GM23338 (cell line): Measurements from ENCODE around the gene CACHD1. TPM values are rescaled to one million over a fixed set of nuclear protein-coding genes. Genes with fewer than 3 reads are reported as not detected.

Source experiments
- ATAC-seq: fragments of 200-7000 bp; cut with Tn5 transposase; 3 replicates; pipeline ENCODE4 v1.9.1; 2020
- DNase-seq: peaks from one replicate; pipeline ENCODE4 v3.0.0-alpha.2; 2015; ENCODE audit warnings: low spot score
- H2AFZ ChIP-seq: fragments of 200-600 bp; sonication (generic); 2 replicates; pipeline ENCODE4 v1.8.0; 2016; ENCODE audit warnings: antibody characterized with exemption, mild to moderate bottlenecking, moderate library complexity
- H3F3A ChIP-seq: fragments of 200-600 bp; sonication (generic); replicated peaks from 2 replicates; pipeline ENCODE4 v1.8.0; 2017; ENCODE audit warnings: antibody characterized with exemption, mixed run types, low read depth
- H3K27ac ChIP-seq: fragments of 200-600 bp; sonication (generic); 2 replicates; pipeline ENCODE4 v1.6.1; 2016; ENCODE audit warnings: low read depth
- H3K27me3 ChIP-seq: fragments of 200-600 bp; sonication (generic); 2 replicates; pipeline ENCODE4 v1.8.0; 2016; ENCODE audit warnings: mild to moderate bottlenecking, mixed run types, moderate library complexity; ENCODE audit not compliant: insufficient read depth
- H3K36me3 ChIP-seq: fragments of 200-600 bp; sonication (generic); 2 replicates; pipeline ENCODE4 v1.8.0; 2016; ENCODE audit warnings: mild to moderate bottlenecking; ENCODE audit not compliant: insufficient read depth
- H3K4me1 ChIP-seq: fragments of 200-600 bp; sonication (generic); 2 replicates; pipeline ENCODE4 v1.8.0; 2016; ENCODE audit warnings: mild to moderate bottlenecking, moderate library complexity; ENCODE audit not compliant: insufficient read depth
- H3K4me2 ChIP-seq: fragments of 200-600 bp; sonication (generic); 2 replicates; pipeline ENCODE4 v1.7.1; 2017; ENCODE audit warnings: mixed run types
- H3K4me3 ChIP-seq: fragments of 200-600 bp; sonication (generic); 2 replicates; pipeline ENCODE4 v1.6.1; 2016; ENCODE audit warnings: mixed run types
- H3K79me2 ChIP-seq: fragments of 200-600 bp; sonication (generic); replicated peaks from 2 replicates; pipeline ENCODE4 v1.8.0; 2017; ENCODE audit warnings: mild to moderate bottlenecking; ENCODE audit not compliant: insufficient read depth
- H3K9me2 ChIP-seq: fragments of 200-600 bp; sonication (generic); 2 replicates; pipeline ENCODE4 v1.8.0; 2017; ENCODE audit not compliant: insufficient read depth
- H4K20me1 ChIP-seq: fragments of 200-600 bp; sonication (generic); replicated peaks from 2 replicates; pipeline ENCODE4 v1.8.0; 2017; ENCODE audit warnings: mild to moderate bottlenecking; ENCODE audit not compliant: insufficient read depth
- H3K27ac Mint-ChIP-seq: 2 replicates; pipeline ENCODE4 v1.8.0; 2020; ENCODE audit warnings: inconsistent platforms, mild to moderate bottlenecking, moderate library complexity, mixed read lengths
- H3K27me3 Mint-ChIP-seq: 3 replicates; pipeline ENCODE4 v1.8.0; 2022; ENCODE audit warnings: low read depth, mild to moderate bottlenecking, moderate library complexity, mixed read lengths, inconsistent platforms; ENCODE audit not compliant: insufficient read depth, poor library complexity
- H3K36me3 Mint-ChIP-seq: 3 replicates; pipeline ENCODE4 v1.8.0; 2021; ENCODE audit warnings: low read depth, mild to moderate bottlenecking, inconsistent platforms, moderate library complexity, mixed read lengths
- H3K4me1 Mint-ChIP-seq: 3 replicates; pipeline ENCODE4 v1.8.0; 2020; ENCODE audit warnings: mild to moderate bottlenecking, inconsistent platforms, mixed read lengths
- H3K4me3 Mint-ChIP-seq: 3 replicates; pipeline ENCODE4 v1.8.0; 2021; ENCODE audit warnings: moderate library complexity, mild to moderate bottlenecking, inconsistent platforms, mixed read lengths
- H3K9me3 Mint-ChIP-seq: 3 replicates; pipeline ENCODE4 v1.8.0; 2020; ENCODE audit warnings: moderate library complexity, mild to moderate bottlenecking, inconsistent platforms, mixed read lengths
- CREB1 ChIP-seq: fragments of 250-450 bp; sonication (Bioruptor Pico); IDR thresholded peaks from 2 replicates; pipeline ENCODE4 v1.5.0; 2020; ENCODE audit warnings: low read depth, mild to moderate bottlenecking, moderate library complexity
- EZH2 ChIP-seq: fragments of 200-600 bp; sonication (generic); IDR thresholded peaks from one replicate; pipeline ENCODE4 v1.8.0; 2017; ENCODE audit warnings: antibody characterized with exemption, mild to moderate bottlenecking, low read depth; ENCODE audit not compliant: unreplicated experiment
- EZH2phosphoT487 ChIP-seq: fragments of 200-600 bp; sonication (generic); IDR thresholded peaks from one replicate; pipeline ENCODE4 v1.8.1; 2018; ENCODE audit warnings: antibody characterized with exemption; ENCODE audit not compliant: unreplicated experiment
- JUNB ChIP-seq: IDR thresholded peaks from one replicate; pipeline ENCODE4 v1.6.1; 2016; ENCODE audit warnings: antibody characterized with exemption; ENCODE audit not compliant: unreplicated experiment
- NANOG ChIP-seq: IDR thresholded peaks from 2 replicates; pipeline ENCODE4 v1.6.1; 2016; ENCODE audit warnings: antibody characterized with exemption, borderline replicate concordance
- POLR2AphosphoS5 ChIP-seq: IDR thresholded peaks from 2 replicates; pipeline ENCODE4 v1.6.1; 2016; ENCODE audit warnings: antibody characterized with exemption, low read depth
- STAT1 ChIP-seq: IDR thresholded peaks from one replicate; pipeline ENCODE4 v1.6.1; 2016; ENCODE audit warnings: antibody characterized with exemption; ENCODE audit not compliant: unreplicated experiment
- ZNF114 ChIP-seq: fragments of 250-450 bp; sonication (Bioruptor Pico); IDR thresholded peaks from 2 replicates; pipeline ENCODE4 v1.5.0; 2020; ENCODE audit warnings: mild to moderate bottlenecking, moderate library complexity
- ZNF331 ChIP-seq: fragments of 250-450 bp; sonication (Bioruptor Pico); IDR thresholded peaks from 2 replicates; pipeline ENCODE4 v1.5.0; 2020; ENCODE audit warnings: low read depth, mild to moderate bottlenecking, moderate library complexity
- polyA plus RNA-seq: library from polyadenylated mRNA; unstranded; fragments of >200 nt; fragmentation: Nextera tagmentation; extraction: Ambion mirVana; gene quantifications from 2 replicates; pipeline ENCODE4 v1.2.1, GENCODE V29; 2016
- total RNA-seq: library from RNA; depleted of rRNA; stranded (reverse); fragments of >200 nt; shearing (Covaris generic); gene quantifications from 2 replicates; pipeline ENCODE4 v1.2.3, GENCODE V29; 2014
- TF ChIP-seq, protein P1 (sequence below): fragments of 250-450 bp; sonication (Bioruptor Pico); IDR thresholded peaks from 2 replicates; pipeline ENCODE4 v1.5.0; 2020; ENCODE audit warnings: mild to moderate bottlenecking, moderate library complexity
- TF ChIP-seq, protein P2 (sequence below): IDR thresholded peaks from one replicate; pipeline ENCODE4 v1.6.1; 2018; ENCODE audit warnings: antibody characterized with exemption; ENCODE audit not compliant: unreplicated experiment
- TF ChIP-seq, protein P3 (sequence below), 2 experiments: fragments of 200-600 bp in 1 of 2; sonication (generic) in 1 of 2; conservative IDR thresholded peaks; 2 replicates each; pipeline versions ENCODE4 v1.5.1 to v1.6.1; 2016 to 2017; ENCODE audit warnings: antibody characterized with exemption in 2 of 2, low read depth in 2 of 2, mild to moderate bottlenecking in 2 of 2, moderate library complexity in 1 of 2
- TF ChIP-seq, protein P4 (sequence below): IDR thresholded peaks from 2 replicates; pipeline ENCODE4 v1.6.1; 2016; ENCODE audit warnings: antibody characterized with exemption

The CACHD1 gene
- total and polyA plus RNA-seq, 2 experiments from 2014 or later: 12.6 to 43.7 TPM

DNA sequence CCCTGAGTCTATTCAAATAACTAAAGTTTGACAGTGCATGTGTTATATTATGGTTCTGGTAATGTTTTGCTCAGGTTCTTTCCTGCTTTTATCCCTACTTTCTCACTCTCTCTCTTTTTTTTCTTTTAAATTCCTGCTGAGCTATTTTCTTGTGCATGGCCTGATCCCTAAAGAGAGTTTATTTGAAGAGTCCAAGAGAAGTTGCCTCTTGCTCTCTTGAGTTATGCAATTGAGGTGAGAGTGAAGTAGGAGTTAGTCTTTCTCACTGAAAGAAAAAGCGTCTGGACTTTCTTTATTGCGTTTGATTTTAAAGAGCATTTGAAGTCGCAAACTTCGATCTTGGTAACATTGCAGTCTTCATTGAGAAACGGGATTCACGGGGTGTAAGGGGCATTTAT is 138.7 kb downstream of the CACHD1 start:
- Mint-ChIP-seq H3K27me3 (no peaks in the 10 kb centered on the region), H3K9me3 (peaks cover 22% of the 10 kb centered on the region), H3K36me3 (peaks cover 15% of the 10 kb centered on the region), H3K4me1 (no peaks in the 10 kb centered on the region), H3K4me3 (no peak overlapping the region), H3K27ac (no peak overlapping the region)
- Histone ChIP-seq H4K20me1 (no peaks in the 10 kb centered on the region), H2AFZ (no peak overlapping the region), H3K4me2 (no peak overlapping the region), H3K9me2 (no peaks in the 10 kb centered on the region), H3K27me3 (no peaks in the 10 kb centered on the region), H3K4me3 (no peak overlapping the region), H3K79me2 (peaks cover 6% of the 10 kb centered on the region; the same call in 1 of the 2 replicates), H3K4me1 (no peaks in the 10 kb centered on the region), H3F3A (no peaks in the 10 kb centered on the region), H3K36me3 (peaks cover 38% of the 10 kb centered on the region), H3K27ac (no peak overlapping the region)
- DNase-seq: no peak
- TF ChIP-seq CREB1 (CRISPR knock-in tag) (no peak), ZNF331 (no peak), EZH2 (no peak), ZNF114 (CRISPR knock-in tag) (no peak), POLR2AphosphoS5 (no peak), EZH2phosphoT487 (no peak), STAT1 (no peak), NANOG (no peak), JUNB (no peak)
- TF ChIP-seq, protein P1, sequence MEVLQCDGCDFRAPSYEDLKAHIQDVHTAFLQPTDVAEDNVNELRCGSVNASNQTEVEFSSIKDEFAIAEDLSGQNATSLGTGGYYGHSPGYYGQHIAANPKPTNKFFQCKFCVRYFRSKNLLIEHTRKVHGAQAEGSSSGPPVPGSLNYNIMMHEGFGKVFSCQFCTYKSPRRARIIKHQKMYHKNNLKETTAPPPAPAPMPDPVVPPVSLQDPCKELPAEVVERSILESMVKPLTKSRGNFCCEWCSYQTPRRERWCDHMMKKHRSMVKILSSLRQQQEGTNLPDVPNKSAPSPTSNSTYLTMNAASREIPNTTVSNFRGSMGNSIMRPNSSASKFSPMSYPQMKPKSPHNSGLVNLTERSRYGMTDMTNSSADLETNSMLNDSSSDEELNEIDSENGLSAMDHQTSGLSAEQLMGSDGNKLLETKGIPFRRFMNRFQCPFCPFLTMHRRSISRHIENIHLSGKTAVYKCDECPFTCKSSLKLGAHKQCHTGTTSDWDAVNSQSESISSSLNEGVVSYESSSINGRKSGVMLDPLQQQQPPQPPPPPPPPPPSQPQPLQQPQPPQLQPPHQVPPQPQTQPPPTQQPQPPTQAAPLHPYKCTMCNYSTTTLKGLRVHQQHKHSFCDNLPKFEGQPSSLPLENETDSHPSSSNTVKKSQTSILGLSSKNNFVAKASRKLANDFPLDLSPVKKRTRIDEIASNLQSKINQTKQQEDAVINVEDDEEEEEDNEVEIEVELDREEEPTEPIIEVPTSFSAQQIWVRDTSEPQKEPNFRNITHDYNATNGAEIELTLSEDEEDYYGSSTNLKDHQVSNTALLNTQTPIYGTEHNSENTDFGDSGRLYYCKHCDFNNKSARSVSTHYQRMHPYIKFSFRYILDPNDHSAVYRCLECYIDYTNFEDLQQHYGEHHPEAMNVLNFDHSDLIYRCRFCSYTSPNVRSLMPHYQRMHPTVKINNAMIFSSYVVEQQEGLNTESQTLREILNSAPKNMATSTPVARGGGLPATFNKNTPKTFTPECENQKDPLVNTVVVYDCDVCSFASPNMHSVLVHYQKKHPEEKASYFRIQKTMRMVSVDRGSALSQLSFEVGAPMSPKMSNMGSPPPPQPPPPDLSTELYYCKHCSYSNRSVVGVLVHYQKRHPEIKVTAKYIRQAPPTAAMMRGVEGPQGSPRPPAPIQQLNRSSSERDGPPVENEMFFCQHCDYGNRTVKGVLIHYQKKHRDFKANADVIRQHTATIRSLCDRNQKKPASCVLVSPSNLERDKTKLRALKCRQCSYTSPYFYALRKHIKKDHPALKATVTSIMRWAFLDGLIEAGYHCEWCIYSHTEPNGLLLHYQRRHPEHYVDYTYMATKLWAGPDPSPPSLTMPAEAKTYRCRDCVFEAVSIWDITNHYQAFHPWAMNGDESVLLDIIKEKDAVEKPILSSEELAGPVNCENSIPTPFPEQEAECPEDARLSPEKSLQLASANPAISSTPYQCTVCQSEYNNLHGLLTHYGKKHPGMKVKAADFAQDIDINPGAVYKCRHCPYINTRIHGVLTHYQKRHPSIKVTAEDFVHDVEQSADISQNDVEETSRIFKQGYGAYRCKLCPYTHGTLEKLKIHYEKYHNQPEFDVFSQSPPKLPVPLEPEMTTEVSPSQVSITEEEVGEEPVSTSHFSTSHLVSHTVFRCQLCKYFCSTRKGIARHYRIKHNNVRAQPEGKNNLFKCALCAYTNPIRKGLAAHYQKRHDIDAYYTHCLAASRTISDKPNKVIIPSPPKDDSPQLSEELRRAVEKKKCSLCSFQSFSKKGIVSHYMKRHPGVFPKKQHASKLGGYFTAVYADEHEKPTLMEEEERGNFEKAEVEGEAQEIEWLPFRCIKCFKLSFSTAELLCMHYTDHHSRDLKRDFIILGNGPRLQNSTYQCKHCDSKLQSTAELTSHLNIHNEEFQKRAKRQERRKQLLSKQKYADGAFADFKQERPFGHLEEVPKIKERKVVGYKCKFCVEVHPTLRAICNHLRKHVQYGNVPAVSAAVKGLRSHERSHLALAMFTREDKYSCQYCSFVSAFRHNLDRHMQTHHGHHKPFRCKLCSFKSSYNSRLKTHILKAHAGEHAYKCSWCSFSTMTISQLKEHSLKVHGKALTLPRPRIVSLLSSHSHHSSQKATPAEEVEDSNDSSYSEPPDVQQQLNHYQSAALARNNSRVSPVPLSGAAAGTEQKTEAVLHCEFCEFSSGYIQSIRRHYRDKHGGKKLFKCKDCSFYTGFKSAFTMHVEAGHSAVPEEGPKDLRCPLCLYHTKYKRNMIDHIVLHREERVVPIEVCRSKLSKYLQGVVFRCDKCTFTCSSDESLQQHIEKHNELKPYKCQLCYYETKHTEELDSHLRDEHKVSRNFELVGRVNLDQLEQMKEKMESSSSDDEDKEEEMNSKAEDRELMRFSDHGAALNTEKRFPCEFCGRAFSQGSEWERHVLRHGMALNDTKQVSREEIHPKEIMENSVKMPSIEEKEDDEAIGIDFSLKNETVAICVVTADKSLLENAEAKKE: no peak
- TF ChIP-seq, protein P2, sequence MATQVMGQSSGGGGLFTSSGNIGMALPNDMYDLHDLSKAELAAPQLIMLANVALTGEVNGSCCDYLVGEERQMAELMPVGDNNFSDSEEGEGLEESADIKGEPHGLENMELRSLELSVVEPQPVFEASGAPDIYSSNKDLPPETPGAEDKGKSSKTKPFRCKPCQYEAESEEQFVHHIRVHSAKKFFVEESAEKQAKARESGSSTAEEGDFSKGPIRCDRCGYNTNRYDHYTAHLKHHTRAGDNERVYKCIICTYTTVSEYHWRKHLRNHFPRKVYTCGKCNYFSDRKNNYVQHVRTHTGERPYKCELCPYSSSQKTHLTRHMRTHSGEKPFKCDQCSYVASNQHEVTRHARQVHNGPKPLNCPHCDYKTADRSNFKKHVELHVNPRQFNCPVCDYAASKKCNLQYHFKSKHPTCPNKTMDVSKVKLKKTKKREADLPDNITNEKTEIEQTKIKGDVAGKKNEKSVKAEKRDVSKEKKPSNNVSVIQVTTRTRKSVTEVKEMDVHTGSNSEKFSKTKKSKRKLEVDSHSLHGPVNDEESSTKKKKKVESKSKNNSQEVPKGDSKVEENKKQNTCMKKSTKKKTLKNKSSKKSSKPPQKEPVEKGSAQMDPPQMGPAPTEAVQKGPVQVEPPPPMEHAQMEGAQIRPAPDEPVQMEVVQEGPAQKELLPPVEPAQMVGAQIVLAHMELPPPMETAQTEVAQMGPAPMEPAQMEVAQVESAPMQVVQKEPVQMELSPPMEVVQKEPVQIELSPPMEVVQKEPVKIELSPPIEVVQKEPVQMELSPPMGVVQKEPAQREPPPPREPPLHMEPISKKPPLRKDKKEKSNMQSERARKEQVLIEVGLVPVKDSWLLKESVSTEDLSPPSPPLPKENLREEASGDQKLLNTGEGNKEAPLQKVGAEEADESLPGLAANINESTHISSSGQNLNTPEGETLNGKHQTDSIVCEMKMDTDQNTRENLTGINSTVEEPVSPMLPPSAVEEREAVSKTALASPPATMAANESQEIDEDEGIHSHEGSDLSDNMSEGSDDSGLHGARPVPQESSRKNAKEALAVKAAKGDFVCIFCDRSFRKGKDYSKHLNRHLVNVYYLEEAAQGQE: no peak
- TF ChIP-seq, protein P3, sequence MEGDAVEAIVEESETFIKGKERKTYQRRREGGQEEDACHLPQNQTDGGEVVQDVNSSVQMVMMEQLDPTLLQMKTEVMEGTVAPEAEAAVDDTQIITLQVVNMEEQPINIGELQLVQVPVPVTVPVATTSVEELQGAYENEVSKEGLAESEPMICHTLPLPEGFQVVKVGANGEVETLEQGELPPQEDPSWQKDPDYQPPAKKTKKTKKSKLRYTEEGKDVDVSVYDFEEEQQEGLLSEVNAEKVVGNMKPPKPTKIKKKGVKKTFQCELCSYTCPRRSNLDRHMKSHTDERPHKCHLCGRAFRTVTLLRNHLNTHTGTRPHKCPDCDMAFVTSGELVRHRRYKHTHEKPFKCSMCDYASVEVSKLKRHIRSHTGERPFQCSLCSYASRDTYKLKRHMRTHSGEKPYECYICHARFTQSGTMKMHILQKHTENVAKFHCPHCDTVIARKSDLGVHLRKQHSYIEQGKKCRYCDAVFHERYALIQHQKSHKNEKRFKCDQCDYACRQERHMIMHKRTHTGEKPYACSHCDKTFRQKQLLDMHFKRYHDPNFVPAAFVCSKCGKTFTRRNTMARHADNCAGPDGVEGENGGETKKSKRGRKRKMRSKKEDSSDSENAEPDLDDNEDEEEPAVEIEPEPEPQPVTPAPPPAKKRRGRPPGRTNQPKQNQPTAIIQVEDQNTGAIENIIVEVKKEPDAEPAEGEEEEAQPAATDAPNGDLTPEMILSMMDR (conservative IDR thresholded peaks at IDR 0.05; ENCODE audit: low read depth in 2 of 2): no peak
- TF ChIP-seq, protein P4, sequence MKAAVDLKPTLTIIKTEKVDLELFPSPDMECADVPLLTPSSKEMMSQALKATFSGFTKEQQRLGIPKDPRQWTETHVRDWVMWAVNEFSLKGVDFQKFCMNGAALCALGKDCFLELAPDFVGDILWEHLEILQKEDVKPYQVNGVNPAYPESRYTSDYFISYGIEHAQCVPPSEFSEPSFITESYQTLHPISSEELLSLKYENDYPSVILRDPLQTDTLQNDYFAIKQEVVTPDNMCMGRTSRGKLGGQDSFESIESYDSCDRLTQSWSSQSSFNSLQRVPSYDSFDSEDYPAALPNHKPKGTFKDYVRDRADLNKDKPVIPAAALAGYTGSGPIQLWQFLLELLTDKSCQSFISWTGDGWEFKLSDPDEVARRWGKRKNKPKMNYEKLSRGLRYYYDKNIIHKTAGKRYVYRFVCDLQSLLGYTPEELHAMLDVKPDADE: no peak
- no peak for ATAC-seq
